Measurements from ENCODE around the gene MS4A4A. TPM values are rescaled to one million over a fixed set of nuclear protein-coding genes. Genes with fewer than 3 reads are reported as not detected.
"Not testable (repeated sequence)": the region's sequence is repeated elsewhere in the genome, so short reads cannot be mapped to it uniquely, and the experiment has no call there.

The MS4A4A gene
- total RNA-seq, 1 donor from 2014 or later, result 15.2 TPM

DNA sequence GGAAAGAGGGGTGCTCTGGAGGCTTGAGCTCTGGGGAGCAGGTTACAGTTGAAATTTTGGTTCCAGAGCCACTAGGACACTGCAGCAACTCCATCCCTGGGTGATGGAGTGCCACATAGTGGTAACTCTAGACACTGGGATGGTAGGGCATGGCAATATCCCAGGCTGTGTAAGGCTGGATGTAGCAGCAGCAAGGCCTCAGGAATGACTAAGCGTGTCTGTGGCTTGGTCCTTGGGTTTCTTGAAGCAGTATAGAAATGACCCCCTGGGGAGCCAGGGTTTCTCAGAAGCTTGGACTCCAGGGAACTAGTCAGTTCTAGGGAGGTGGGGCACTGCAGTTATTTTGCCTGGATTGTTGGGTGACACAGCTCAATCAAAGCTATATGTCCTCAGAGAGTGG is 8.1 kb downstream of the MS4A4A start:
- no peak for ATAC-seq (ENCODE audit: poor library complexity)
- intact Hi-C loops (cut with DNase I), result no loop called here
- no peak for DNase-seq

DNA sequence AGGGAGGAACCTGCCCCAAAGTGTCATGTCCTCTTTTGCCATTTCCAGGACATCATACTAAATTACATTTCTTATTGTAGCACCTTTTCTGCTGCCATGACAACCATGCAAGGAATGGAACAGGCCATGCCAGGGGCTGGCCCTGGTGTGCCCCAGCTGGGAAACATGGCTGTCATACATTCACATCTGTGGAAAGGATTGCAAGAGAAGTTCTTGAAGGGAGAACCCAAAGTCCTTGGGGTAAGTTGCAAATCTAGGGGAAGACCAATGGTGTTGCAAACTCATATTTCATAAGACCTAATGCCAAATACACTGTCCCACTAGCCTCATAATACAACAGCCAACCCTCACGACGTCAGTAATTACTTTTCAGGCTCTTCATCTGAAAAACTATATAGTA is 11.7 kb downstream of the MS4A4A start:
- intact Hi-C loops (cut with DNase I), result no loop called here
- DNase-seq (no peak), ATAC-seq (ENCODE audit: poor library complexity) (no peak)

DNA sequence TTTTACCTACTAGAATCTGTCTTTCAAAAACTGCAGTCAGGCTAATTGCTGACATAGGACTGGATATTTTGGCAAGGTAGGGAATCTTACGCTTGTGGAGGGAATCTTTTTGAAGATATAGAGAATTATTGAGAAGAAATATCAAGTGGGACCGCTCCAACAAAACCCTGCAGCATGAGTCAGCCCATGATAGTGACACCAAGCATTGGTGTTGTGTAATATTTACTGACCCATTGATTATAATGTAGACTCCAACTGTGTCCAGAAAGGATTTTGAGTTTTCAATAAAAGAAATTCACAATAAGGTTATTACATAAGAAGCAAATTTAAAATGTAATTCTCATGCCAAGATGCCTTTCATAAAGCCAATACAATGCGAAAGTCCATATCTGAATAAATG is 20.7 kb downstream of the MS4A4A start:
- intact Hi-C loops (cut with DNase I), result no loop called here
- DNase-seq (no peak), ATAC-seq (ENCODE audit: poor library complexity) (no peak)

DNA sequence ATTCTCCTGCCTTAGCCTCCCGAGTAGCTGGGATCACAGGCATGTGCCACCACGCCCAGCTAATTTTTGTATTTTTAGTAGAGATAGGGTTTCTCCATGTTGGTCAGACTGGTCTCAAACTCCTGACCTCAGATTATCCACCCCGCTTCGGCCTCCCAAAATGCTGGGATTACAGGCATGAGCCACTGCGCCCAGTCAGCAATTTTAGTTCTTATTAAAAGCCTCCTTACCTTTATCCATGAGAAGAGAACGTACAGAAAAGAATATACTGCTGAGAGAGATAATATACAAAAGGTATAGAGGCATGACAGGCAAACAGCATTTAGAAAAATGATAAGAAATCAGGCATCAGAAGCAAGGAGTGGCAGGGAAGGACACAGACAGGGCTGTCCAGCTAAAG is 21.4 kb downstream of the MS4A4A start:
- intact Hi-C loops (cut with DNase I); ATAC-seq (ENCODE audit: poor library complexity); DNase-seq: not testable (repeated sequence)

DNA sequence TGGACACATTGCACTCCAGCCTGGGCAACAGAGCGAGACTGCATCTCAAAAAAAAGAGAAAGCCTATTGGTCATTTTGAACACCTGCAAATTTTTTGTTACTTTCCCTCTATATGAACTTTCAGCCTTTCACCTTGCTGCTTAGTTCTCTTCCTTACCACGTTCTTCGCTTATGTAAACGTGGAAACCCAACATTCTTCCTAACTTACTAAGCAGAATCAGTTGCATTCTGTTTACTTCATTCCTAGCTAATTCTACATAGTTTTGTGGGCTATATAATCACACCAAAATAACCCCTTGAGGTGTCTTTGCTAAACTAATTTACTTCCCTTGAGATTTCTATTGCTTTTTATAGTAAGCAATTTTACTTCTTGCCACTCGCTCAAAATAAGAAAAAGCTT is 23.2 kb downstream of the MS4A4A start:
- ATAC-seq (ENCODE audit: poor library complexity), result no peak
- no peak for DNase-seq
- intact Hi-C loops (cut with DNase I), result no loop called here

DNA sequence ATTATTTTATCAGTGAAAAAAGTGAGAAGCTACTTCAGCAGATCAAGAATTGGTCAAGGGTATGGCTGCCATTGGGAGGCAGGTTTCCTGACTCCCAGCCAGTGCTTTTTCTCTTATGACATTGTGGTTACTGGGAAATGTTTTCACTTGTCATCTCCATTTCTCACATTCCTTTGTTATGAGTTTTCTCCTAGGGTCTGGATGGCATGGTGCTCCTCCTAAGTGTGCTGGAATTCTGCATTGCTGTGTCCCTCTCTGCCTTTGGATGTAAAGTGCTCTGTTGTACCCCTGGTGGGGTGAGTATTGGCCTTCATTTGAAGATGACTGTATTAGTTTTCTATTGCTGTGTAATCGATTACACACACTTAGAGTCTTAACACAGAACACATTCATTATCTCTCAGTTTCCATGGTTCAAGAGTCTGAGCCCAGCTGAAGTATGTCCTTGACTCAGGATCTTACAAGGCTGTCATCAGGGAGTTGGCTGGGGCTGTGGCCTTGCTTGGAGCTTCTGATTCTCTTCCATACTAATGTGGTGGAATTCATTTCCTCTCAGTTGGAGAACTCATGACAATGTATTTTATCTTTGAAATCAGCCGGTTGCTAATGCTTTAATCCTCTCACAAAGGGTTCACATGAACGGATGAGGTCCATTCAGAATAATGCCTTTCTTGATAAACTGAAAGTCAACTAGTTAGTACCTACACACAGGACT is 25.6 kb downstream of the MS4A4A start:
- ATAC-seq (ENCODE audit: poor library complexity), result no peak
- no peak for DNase-seq
- intact Hi-C loops (cut with DNase I), result no loop called here

DNA sequence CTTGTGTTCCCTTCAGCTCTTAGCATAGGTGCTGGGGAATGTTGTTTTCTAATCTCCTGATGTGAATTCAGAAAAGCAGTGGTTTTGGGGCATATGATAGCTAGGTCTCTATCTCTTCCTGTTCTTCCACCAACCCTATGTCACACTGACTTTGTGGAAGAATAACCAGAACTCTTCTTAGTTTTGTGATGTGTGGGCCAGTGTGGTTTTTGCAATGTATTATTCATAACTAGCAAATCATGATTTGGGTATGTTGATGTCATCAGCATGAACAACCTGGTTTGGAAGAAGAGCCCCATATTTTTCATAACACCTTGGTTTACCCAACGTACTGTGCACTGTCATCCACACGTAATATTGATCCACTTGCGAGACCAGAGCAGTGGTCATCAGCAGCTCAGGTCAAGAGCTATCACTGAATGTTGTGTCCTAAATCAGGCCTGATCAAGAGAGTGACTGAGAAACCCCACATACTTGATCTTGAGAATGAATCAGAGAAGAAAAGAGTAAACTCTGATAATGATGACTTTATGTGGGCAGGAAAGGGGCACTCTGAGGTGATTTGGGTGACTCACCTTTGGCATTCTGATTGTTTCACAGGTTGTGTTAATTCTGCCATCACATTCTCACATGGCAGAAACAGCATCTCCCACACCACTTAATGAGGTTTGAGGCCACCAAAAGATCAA is 27.2 kb downstream of the MS4A4A start:
- intact Hi-C loops (cut with DNase I), result no loop called here
- no peak for DNase-seq
- ATAC-seq (ENCODE audit: poor library complexity), result no peak

DNA sequence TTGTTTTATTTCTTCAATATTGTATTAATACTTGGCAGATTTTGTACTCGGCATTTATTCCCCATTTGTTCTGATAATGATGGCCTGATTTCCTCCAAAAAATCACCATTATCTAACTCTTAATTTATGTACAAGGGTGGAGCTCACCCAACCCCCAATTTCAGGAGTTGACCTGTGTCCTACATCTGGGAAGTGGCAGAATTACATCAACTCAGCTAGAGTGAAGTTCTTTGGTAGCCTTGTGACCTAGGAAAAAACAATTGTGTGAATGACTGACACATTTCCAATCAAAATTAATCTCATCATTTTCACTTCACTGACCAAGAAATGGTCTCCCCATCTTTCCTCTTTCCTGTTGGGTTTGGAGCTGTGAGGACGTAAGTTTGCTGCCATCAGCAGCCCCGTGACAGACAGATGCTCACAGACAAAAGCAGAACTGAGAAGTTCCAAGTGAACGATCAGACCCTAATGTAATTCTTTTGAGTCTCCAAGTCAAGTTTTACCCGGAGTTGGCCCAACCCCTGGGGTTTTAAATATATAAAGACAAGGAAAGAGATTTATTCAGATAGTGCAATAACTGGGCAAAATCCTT is 30.0 kb downstream of the MS4A4A start:
- peak; percentile 68 for ATAC-seq (ENCODE audit: poor library complexity)
- intact Hi-C loops (cut with DNase I), result no loop called here
- DNase-seq, result peak; percentile 47

DNA sequence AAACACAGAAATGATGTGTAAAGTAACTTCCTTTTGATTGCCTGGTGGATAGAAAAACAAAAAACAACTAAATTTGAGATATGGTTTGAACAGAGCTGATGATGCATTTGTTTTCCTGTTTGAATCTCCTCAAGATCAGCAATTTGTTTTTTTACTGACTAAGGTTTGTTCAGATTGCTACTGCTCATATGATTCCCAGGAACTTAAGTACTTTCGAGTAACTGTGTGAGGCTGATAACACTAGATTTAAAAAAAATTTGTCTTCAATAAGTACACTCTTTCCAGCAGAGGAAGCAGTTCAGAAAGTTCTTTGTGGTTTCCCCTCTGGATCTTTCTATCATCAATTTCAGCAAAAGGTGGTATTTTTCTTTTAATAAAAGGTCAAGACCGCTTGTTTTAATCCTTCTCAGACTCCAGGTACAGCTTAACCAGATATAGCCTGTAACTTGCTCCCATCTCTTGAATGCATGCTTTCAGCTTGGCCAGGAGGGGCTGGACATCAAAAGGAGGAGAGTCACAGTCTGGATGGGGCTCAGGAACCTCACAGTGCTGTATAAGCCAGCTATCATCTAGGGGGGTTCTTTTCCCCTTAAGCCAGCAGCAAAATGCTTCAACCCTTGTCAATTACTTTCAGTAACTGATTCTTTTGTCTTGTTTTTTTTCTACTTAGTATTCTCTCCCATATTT is 34.3 kb downstream of the MS4A4A start:
- DNase-seq (no peak), ATAC-seq (ENCODE audit: poor library complexity) (peak; percentile 27)
- intact Hi-C loops (cut with DNase I), result no loop called here

DNA sequence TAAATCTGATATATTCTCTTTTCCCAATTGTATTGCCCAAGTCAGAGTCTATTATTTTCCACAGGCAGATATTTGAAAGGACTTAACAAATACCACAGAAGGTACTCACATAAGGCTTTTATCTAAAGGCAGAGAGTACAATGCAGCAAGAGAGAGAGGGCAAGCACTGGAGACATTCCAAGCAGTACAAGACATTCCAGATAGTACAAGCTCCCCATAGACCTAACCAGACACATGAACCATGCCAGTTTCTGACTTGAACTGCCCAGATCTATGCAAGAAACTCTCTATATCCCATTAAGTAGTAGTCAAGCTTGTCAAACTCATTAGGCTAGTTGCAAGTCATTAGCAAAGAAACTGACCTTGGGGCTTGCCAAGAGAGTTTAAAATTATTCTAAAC is 35.4 kb downstream of the MS4A4A start:
- intact Hi-C loops (cut with DNase I), result no loop called here
- DNase-seq, result no peak
- ATAC-seq (ENCODE audit: poor library complexity), result no peak

DNA sequence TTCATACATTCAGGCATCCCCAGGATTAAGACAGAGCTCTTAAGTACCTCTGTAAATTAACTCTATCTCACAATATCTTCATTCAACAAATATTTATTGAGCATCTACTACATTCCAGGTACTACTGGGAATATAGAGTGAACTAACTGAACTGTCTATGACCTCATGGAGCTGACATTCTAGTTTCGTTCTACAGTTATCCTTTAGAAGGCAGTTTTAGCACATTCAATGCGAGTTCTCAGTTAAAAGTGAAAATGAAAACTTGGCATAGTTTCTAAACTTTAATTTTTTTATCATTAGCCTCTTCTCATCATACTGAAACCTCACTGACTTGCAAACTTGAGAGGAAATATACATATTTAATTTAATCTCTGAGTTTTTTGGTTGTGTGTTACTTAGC is 35.9 kb downstream of the MS4A4A start:
- DNase-seq, result no peak
- no peak for ATAC-seq (ENCODE audit: poor library complexity)
- intact Hi-C loops (cut with DNase I), result no loop called here

DNA sequence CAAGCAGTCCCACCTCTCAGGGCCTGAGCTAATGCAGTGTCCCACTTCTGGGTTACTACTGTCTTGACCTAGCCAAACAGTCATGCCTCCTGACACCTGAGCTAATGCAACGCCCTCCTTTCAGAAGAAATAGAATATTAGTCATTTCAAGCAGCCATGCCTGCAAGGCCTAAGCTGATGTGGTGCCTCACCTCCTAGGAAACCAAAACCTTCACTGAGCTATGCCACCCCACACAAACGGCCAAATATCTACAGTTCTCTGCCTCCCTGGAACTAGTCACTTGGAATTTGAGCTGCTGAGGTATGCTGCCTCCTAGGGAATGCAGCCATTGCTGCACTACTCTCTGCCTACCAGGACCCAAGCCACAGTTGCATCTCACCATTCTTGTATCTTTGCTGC is 38.3 kb downstream of the MS4A4A start:
- no peak for DNase-seq
- intact Hi-C loops (cut with DNase I), result no loop called here
- ATAC-seq (ENCODE audit: poor library complexity), result no peak

DNA sequence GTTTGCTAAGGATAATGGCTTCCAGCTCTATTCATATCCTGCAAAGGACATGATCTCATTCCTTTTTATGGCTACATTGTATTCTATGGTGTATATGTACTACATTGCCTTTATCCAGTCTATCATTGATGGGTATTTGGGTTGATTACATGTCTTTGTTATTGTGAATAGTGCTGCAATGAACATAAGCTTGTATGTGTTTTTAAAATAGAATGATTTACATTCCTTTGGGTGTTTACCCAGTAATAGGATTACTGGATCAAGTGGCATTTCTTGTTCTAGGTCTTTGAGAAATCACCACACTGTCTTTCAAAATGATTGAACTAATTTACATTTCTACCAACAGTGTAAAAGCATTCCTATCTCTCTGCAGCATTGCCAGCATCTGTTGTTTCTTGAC is 40.6 kb downstream of the MS4A4A start:
- DNase-seq (no peak), ATAC-seq (ENCODE audit: poor library complexity) (no peak)
- intact Hi-C loops (cut with DNase I), result no loop called here

DNA sequence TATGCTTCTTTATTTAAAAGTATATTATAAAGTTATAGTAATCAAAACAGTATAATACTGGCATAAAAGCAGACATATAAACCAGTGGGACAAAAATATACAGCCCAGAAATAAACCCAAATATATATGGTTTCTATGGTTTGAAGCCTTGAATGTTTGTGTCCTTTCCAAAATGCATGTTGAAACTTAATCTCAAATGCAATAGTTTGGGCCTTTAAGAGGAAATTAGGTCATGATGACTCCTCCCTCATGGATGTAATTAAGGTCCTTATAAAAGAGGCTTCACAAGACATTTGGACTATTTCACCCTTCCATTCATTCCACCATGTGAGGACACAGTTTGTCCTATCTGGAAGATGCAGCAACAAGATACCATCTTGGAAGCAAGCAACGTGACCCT is 46.5 kb downstream of the MS4A4A start, which contains the start of gene MS4A6E:
TSS of gene MS4A6E (plus strand) at position 301 of the 400 bp plus-strand sequence. CDS start 7,641 bp downstream, outside the sequence.
- intact Hi-C loops (cut with DNase I), result no loop called here
- ATAC-seq (ENCODE audit: poor library complexity), result no peak
- no peak for DNase-seq

DNA sequence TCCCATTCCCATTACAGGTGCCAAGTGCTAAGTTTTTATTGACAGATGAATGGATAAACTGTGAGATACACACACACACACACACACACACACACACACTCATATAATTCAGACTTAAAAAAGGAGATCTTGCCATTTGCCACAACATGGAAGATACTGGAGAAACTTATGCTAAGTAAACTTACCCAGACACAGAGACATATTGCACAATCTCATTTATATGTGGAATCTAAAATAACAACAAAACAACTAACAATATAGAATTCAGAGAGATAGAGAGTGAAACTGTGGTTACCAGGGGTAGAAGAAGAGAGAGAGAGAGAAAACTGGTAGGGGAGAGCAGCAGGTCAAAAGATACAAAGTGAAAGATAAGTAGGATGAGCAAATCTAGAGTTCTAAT is 48.0 kb downstream of the MS4A4A start:
- DNase-seq (no peak), ATAC-seq (ENCODE audit: poor library complexity) (no peak)
- intact Hi-C loops (cut with DNase I), result no loop called here

DNA sequence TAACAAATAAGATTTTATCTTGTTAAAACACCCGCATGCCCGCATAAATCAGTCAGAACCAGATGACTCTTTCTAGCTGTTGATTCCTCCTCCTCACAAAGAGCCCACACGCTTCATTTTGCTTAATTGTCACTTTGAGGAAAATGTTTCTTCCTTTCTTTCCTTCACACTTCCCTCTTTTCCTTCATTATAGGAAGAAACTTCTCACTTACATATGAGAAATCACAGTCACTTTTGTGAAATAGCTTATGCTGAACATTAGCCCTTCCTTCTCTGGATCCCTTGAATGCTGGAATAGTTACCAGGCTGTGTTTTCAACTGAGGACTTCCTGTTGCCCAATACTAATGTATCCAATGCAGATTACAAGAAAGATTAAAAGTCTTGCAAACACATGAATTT is 52.4 kb downstream of the MS4A4A start:
- DNase-seq, result no peak
- intact Hi-C loops (cut with DNase I), result no loop called here
- peak; percentile 75 for ATAC-seq (ENCODE audit: poor library complexity)

DNA sequence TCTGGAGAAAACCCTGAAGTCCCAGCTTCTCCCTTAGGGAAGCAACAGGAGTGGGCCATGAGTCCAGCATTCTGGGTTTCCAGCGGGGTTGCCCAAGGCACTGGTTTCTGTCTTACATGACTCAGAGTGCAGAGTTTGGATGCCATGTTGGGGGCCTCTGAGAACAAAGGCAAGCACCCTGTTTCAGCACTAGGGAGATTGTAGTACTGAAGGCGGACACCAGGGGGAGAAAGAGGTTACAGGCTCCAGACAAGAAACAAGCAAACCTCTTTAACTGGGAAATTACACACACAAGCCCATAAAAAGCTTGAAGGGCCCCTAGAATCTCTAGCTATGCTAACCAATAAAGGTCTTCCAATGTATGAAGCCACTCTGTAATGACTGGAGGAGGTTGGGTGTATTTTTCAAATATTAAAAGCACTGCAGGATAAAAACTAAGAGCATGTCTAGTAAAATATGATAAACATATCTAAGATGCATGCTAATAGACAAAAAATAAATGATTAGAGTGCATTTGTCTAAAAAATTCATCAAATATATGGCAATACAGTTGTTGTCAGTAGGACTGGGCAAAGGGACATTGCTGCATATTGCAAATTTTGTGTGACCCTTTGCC is 53.6 kb downstream of the MS4A4A start:
- peak; percentile 46 for ATAC-seq (ENCODE audit: poor library complexity)
- intact Hi-C loops (cut with DNase I), result no loop called here
- no peak for DNase-seq

DNA sequence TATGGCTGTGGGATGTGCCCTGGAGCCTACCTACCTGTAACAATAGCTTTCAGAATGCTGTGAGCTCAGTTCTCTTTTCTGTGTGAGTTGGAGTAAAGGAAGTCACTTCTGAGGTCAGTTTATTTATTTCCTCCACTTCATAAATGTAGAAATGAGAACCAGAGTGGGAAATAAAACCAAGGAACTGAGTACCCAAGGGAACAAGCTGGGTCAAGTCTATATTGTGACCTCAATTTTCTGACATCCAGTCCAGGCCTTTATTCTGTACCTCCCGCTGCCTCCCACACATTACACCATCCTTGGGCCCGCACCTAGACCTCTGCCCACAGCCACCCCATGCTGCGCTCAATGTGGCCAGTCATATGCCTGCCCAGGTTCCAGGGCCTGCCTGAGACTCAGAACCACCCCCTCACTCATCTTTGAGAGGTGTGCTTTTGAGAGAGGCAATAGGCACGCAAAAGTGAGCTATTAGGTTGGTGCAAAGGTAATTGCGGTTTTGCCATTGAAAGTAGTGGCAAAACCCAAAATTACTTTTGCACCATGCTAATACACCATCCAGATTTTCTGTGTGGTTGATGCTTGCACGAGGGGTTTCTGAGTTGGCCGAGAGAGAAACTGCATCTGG is 56.4 kb downstream of the MS4A4A start:
- no peak for ATAC-seq (ENCODE audit: poor library complexity)
- DNase-seq, result no peak
- intact Hi-C loops (cut with DNase I), result no loop called here

DNA sequence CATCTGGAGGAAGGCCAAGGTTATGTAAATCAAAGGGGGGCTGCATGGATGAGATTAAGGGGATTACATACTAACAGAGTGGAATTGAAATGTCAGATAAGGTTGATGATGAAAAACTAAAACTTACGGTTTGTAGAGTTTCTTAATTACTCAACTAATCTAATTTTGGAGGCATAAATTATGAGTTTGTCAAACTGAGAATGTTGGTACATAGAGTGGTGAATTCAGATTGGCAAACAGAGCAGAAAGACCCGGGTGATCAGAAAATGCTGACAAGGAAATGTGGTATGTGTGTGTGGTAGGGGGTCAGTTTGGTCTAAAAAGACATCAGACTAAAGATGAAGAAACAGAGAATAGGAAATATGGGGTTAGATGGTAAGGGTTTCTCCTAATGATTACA is 57.6 kb downstream of the MS4A4A start:
- intact Hi-C loops (cut with DNase I), result no loop called here
- ATAC-seq (ENCODE audit: poor library complexity) (no peak), DNase-seq (no peak)
